GM19099 (cell line): ENCODE results near the gene CLEC2D.

Experiments used
- POLR2A ChIP-seq: IDR thresholded peaks from 3 replicates; pipeline ENCODE4 v1.6.1; 2011; ENCODE audit warnings: low read depth; ENCODE audit not compliant: insufficient read length; ENCODE audit errors: extremely low read depth

CLEC2D gene

DNA sequence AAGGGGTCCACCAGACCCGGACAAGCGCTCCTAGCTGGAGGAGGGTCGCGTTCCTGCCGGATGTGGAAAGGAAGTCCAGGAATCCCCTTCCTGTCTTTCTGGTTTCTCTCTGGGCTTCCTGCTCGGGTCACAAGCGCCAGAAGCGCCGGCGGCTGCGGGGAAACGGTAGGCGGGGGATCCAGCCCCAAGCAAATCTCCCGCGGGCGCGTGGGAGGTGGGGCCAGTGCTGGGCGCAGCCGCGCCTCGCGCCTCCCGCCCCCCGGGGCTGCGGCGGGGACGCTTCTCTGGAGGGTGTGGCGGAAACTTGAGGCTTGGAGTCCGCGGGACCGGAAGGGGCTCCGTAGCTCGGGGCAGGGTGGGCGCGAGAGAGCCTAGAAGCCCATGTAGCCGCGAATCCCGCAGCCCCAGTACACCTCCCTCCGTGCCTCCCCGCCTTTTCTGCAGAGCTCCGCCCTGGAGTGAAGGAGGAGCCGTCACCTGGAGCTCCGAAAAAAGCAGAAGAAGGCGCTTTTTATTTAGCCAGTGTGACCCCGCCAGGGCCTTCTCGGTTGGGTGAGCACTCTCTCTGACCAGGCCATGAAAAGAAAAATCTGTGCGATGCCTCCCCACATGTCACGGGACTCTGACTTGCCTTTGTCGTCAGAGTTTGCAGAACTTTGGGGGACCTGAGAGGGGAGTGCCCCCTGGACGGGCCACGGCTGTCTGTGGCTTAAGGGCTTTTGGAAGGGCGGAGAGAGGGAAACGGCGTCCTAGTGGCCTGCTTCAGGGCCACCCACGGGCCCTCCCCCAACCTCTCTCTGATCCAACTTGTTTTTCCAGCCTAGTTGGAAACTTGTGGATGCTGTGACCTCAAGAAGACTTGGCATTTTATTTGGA lies 21.4 kb upstream of the CLEC2D start:
- peak; percentile 63 for TF ChIP-seq POLR2A

DNA sequence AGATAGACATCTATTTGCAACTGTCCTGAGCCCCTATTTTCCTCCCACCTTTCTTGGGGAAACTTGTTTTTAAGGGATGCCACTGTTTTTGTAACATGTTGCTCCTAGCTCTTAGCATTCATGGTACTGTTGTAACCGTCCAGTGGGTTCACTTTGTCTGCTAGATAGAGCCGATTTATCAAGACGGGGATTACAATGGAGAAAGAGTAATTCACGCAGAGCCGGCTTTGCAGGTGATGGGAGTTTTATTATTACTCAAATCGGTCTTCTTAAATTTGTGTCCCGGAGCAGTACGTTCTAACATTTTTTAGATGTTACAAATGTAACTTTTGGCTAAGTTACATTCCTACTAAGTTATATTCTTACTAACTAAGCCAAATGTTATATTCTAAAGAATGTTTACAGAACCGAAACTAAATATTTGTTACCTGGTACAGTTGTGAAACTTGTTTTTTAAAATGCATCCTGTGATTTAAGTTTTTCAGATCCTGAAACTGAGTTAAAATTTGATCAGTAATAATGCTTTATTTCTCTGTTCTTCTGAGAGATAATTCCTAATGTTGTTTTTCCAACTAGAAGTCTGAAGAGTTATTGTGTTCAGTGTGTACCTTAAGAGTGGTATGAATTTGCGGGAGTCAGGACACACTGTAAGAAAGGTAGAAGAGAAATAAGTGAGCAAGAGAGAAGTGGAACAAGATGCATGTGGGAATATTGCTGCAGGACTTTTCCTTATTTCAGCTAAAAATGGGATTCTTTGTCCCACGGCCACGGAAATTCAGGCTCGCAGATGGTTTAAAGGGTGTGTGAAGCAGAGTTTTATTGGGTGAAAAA lies 20.6 kb upstream of the CLEC2D start:
- no peak for TF ChIP-seq POLR2A

DNA sequence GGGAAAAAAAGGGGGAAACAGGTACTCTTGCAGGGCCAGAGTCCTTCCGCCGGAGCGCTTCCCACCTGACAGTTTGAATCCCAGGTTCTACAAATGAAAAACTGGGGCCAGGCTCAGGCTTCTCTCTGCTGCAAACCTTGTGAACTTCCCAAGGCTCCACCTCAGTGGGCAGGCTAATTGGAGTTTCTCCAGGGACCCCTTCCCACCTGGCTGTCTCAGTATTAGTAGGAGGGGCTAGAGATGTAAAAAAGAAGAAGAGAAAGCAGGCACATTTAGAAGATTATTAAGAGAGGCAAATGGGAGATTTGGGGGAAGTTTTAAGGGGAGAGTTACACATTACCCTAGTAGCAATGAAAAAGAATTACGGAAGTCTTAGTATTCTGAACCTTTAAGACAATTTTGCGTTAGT lies 20.0 kb upstream of the CLEC2D start:
- TF ChIP-seq POLR2A: peak; percentile 82

DNA sequence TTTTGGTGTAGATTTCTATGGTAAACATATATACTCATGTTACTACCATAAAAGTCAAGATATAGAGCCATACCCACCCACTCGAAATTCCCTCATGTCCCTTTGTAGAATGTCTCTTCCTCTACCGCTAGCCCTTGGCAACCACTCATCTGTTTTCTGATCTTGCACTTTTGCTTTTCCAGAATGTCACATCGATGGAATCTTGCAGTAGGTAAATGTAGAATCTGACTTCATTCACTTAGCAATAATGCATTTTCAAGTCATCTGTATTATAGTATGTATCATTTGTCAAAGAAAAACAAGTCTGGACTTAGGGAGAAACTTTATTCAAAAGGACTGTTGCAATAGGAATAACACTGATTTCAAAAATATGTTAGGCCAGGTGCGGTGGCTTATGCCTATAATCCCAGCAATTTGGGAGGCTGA lies 19.3 kb upstream of the CLEC2D start:
- no peak for TF ChIP-seq POLR2A

DNA sequence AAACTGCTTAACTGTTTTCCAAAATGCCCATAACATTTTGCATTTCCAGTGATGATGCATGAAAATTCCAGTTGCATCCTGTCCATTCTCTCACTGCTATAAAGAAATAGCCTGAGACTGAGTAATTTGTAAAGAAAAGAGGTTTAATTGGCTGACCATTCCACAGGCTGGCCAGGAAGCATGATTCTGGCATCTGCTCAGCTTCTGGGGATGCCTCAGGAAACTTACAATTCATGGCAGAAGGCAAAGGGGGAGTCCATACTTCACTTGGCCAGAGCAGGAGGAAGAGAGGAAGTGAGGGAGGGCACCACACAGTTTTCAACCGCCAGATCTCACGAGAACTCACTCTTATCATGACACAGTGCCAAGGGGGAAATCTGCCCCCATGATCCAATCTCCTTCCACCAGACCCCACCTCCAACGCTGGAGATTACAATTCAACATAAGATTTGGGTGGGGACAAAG lies 18.2 kb upstream of the CLEC2D start:
- peak; percentile 43 for TF ChIP-seq POLR2A

DNA sequence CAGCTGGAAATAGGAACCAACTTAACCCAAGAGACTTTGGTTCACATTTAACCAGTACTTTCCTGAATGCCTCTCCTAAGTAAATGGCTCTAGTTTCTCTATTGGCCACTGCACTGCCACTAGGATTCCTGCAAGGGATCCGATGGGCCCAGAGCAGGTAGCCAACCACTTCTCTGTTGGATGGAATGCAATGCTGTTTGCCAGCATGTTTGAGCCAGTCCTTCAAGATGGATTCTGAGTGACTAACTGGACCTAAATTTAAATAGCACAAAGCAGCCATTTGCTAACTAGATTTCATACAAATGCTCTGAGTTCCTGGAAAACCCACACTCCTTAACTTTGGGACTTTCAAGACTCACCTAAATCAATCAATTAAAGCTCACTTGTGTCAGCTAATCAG lies 9.5 kb upstream of the CLEC2D start:
- TF ChIP-seq POLR2A: no peak

DNA sequence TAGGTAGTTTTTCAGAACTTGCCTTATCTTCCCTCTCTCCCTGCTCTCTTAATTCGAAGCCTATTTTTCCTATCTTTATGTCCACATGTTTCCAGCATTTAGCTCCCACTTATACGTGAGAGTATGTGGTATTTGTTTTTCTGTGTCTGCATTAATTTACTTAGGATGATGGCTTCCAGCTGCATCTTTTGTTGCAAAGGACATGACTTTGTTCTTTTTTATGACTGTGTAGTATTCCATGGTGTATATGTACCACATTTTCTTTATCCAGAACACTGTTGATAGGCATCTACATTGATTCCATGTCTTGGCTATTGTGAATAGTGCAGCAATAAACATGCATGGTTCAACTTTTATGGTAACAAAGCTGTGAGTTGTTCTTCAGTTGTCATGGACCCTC lies 7.8 kb upstream of the CLEC2D start:
- TF ChIP-seq POLR2A: no peak

DNA sequence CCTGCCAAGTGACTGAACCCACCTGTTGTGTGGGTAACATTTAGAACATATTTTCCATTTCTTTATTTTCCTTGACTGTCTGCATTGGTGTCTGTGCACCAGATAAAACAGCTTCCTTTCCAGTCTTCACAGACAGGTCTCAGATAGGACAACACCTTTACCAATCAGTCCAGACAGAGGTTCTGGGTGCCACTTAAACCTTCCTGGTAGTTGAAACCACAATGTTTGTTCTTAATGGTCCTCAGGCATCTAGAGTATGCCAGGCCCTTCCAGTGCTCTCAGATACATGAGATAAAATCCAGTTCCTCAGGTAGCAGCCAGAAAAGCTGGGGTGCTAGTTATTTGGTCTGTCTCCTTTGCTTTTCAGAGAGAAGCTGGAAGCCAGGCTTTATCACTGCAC lies 7.0 kb upstream of the CLEC2D start:
- no peak for TF ChIP-seq POLR2A

DNA sequence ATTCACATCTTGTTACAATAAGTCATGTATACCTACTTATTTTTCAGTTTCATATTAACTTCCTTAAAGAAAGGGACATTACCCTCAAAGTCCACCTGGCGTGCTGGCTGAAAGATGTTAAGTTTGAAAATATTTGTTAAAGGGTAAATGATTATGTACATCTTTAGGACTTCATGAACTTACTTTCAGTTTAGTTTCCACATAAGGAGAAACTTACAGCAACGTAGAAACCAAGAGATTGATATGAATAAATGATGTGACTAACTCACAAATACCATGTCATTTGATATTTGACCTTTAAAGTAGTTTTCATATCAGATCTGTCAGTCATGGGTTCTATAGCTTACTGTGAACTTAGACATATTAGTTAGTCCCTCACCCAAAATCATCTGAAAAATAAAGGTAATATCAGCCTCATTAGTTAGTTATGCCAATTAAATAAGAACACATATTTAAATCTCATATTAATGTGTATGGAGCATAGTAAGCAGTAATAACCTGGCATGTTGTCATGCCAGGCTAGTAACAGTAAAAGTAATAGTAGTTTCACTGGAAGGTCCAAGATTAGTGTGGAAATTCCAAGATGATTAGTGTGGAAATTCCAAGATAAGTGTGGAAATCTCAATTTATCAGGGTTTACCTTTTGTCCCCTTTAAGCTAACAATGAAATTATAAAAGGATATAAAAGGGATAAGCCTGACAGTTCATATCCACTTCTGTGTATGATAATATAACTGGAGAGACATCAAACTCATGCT lies 1.9 kb upstream of the CLEC2D start:
- TF ChIP-seq POLR2A: peak; percentile 42

DNA sequence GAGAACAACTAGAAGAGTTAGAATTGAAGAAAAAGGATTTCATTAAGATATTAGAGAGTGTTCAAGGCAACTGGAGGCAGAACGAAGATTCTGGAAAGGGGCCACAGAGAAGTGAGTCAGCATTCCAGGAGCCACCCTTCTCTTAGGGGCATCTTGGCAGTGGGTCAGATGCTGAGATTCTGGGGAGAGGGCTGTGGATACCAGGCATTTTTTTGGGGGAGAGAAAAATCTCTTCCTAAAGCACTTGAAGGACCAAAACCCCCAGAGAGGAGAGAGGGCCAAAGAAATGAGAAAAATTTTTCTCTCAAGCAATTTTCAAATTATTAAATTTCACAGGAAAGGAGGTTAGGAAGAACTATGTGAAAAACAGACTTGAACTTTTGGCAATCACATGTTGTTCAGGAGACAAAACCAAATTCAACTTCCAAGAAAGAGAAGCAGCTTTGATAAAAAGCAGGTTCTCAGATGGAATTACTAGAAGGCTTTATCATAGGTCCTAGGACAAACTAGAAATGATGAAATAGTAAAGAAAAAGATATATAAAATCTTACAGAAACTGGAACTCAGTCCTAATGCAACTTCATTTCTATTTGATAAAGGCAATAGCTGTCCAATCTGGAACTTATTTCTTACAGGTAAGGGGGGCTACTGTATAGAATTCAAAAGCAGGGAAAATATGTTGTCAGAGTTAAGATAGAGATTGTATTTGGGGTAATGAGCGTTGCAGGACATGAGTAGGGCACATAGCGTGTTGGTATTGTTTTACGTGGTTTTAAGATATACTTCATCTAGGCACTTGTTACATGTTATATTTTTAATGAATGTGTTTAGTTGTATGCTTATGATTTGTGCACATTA lies 1.1 kb upstream of the CLEC2D start:
- TF ChIP-seq POLR2A: no peak

DNA sequence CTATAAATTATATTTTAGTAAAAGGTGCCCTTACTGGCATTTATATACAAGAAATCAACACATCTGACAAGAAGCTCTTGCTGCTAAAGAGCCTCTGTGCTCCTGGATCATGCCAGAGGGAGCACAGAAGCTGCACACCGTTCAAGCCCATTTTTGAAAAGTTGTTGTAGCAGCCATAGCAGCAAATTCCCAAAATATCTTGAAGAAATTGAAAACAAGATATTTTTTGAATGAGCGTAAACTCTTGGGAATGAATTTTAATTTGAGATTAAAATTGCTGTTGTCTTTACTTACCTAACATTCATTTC lies 540 bp upstream of the CLEC2D start:
- no peak for TF ChIP-seq POLR2A

DNA sequence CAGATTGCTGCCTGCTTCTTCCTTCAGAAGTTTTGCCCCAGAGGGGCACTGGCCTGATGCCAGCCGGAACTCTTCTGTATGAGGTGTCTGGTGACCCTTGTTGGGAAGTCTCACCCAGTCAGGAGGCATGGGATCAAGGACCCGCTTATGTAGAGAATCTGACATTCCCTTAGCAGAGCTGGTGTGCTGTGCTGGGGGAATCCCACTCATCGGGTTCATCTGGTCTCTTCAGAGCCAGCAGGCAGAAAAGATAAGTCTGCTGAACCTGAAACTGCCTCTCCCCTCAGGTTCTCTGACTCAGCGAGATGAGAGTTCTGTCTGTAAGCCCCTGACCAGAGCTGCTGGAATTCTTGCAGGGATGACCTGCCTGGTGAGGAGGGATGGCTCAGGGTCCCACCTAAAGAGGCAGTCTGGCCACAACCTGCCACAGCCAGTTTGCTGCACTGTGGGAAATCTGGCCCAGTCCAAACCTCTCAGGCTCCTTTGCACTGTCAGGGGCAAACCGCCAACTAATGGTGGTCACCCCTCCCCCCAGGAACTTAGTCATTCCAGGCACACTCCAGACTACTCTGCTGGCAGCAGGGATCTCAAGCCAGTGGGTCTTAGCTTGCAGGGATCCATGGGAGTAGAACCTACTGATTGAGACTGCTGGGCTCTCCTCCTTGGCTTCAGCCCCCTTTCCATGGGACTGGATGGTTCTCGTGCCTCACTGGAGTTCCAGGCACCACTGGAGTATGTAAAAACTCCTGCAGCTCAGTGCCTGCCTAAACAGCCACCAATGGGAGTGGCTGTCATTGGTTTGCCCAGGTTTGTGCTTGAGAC lies 4.1 kb downstream of the CLEC2D start:
- TF ChIP-seq POLR2A: peak; percentile 46

DNA sequence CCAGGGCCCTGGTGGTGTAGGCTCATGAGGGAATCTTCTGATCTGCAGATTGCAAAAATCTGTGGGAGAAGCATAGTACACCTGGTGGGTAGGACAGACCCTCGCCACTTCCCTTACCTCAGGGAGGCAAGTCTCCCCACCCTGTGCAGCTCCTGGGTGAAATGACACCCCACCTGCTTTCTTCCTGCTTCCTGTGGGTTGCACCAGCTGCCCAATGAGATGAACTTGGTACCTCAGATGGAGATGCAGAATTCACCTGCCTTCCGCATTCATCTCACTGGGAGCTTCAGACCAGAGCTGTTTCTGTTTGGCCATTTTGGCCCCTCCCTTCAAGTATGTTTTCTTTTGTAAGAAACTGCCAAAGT lies 4.7 kb downstream of the CLEC2D start:
- peak; percentile 44 for TF ChIP-seq POLR2A

DNA sequence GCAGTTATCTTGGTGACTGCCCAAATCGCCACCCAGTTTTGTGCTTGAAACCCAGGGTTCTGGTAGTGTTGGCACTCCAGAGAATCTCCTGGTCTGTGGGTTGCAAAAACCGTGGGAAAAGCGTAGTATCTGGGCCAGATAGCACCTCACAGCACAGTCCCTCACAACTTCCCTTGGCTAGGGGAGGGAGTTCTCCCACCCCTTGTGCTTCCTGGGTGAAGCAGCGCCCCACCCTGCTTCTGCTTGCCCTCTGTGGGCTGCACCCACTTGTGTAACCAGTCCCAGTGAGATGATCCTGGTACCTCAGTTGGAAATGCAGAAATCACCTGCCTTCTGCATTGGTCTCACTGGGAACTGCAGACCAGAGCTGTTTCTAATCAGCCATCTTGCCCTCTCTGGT lies 16.4 kb downstream of the CLEC2D start:
- TF ChIP-seq POLR2A: no peak
